Liver (tissue), 3 donors: Measurements from ENCODE around the gene SPHK1.

Experiments
- ATF3 ChIP-seq: IDR thresholded peaks from 2 replicates; pipeline ENCODE4 v1.6.1; 2016; ENCODE audit warnings: antibody characterized with exemption
- CTCF ChIP-seq: fragments of 150-350 bp; IDR thresholded peaks from 2 replicates; pipeline ENCODE4 v1.5.1; 2017; ENCODE audit warnings: improper control_type of control experiment, low read depth, low read length; ENCODE audit not compliant: missing input control
- FOXA1 ChIP-seq: IDR thresholded peaks from 2 replicates; pipeline ENCODE4 v1.6.1; 2016; ENCODE audit warnings: antibody characterized with exemption
- GABPA ChIP-seq, 2 donors: IDR thresholded peaks in 1 of 2; conservative IDR thresholded peaks in 1 of 2; 2 replicates each; pipeline ENCODE4 v1.6.1; 2016; ENCODE audit warnings: antibody characterized with exemption in 2 of 2, mild to moderate bottlenecking in 1 of 2, moderate library complexity in 1 of 2
- HNF4A ChIP-seq, 2 donors: conservative IDR thresholded peaks; 2 replicates each; pipeline ENCODE4 v1.6.1; 2016; ENCODE audit warnings: antibody characterized with exemption in 2 of 2, mild to moderate bottlenecking in 2 of 2
- MAX ChIP-seq: IDR thresholded peaks from 2 replicates; pipeline ENCODE4 v1.6.1; 2016; ENCODE audit warnings: antibody characterized with exemption
- NR2F2 ChIP-seq: IDR thresholded peaks from 2 replicates; pipeline ENCODE4 v1.6.1; 2016; ENCODE audit warnings: antibody characterized with exemption
- RAD21 ChIP-seq, 2 donors: IDR thresholded peaks; 2 replicates each; pipeline ENCODE4 v1.6.1; 2016; ENCODE audit warnings: antibody characterized with exemption in 2 of 2, mild to moderate bottlenecking in 2 of 2
- REST ChIP-seq: IDR thresholded peaks from 2 replicates; pipeline ENCODE4 v1.6.1; 2016; ENCODE audit warnings: antibody characterized with exemption, mild to moderate bottlenecking
- SP1 ChIP-seq: IDR thresholded peaks from 2 replicates; pipeline ENCODE4 v1.6.1; 2018; ENCODE audit warnings: antibody characterized with exemption, mild to moderate bottlenecking
- TAF1 ChIP-seq: conservative IDR thresholded peaks from 2 replicates; pipeline ENCODE4 v1.6.1; 2016; ENCODE audit warnings: antibody characterized with exemption, mild to moderate bottlenecking
- YY1 ChIP-seq: IDR thresholded peaks from 2 replicates; pipeline ENCODE4 v1.6.1; 2016; ENCODE audit warnings: antibody characterized with exemption, mild to moderate bottlenecking
- ZBTB33 ChIP-seq: IDR thresholded peaks from 2 replicates; pipeline ENCODE4 v1.6.1; 2016; ENCODE audit warnings: antibody characterized with exemption
- donor health status: healthy.
- donor health status: healthy.

- TF ChIP-seq CTCF (no peak), FOXA1 (no peak), ZBTB33 (no peak), RAD21 (IDR thresholded peaks at IDR 0.05) (no peak), YY1 (no peak), MAX (no peak), ATF3 (no peak), REST (no peak), HNF4A (conservative IDR thresholded peaks at IDR 0.05) (no peak), TAF1 (no peak), NR2F2 (no peak), SP1 (no peak), GABPA (IDR thresholded peaks at IDR 0.05 in 1 of 2, conservative IDR thresholded peaks at IDR 0.05 in 1 of 2) (no peak)
Measured at GRCh38 chr17:76335716-76336381, 48.6 kb upstream of the SPHK1 start.
